GM21528 (cell line): ENCODE measurements around the gene PKN2.

Experiments used
- ATAC-seq: cut with Tn5 transposase; IDR thresholded peaks from one replicate; pipeline ENCODE4 v1.9.1; 2021; ENCODE audit warnings: mild to moderate bottlenecking, moderate library complexity; ENCODE audit not compliant: unreplicated experiment, low FRiP score

The PKN2 gene

GRCh38 chr1:88730132-88730675, 46.1 kb downstream of the PKN2 start:
- no peak for ATAC-seq

GRCh38 chr1:88730995-88731394, 46.9 kb downstream of the PKN2 start:
- no peak for ATAC-seq

DNA sequence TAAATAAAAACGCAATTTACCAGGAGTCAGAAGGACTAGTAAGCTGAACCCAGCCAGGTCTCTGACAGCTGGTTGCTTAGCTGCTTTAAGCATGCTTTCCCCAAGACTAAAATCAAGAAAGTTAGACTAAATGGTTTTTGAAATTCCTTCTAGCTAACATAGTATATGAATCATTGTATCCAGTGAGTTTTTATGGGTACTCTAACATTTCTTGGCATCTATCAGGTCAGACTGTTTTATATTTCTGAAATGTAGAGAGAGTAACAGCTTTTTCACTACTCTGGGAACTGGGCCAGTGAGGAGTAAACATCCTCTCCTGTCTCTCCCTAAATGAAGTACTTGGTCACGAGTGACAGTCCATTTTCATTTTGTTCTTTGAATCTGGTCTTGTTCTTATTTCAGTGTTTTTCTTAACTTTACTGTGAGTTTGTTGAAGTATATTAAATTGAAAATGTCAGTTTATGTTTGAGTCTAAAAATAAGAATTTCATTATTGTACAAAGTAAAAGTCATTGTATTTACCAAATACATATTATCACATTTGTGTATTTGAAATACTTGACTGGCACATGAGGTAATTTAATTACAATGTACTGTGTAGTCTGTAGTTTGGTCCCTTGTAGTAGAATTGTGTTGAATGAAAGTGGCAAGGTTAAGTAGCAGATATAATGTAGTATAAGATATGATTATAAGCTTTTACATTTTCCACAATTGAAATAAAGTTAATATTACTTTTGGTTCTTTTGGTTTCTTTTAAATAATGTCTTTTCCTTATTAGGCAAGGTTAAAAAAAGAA, 47.6 kb downstream of the PKN2 start:
- ATAC-seq: no peak

GRCh38 chr1:88735382-88735781, 51.3 kb downstream of the PKN2 start:
- no peak for ATAC-seq

- no peak for ATAC-seq
Observed at GRCh38 chr1:88735909-88736308, 51.8 kb downstream of the PKN2 start.

DNA sequence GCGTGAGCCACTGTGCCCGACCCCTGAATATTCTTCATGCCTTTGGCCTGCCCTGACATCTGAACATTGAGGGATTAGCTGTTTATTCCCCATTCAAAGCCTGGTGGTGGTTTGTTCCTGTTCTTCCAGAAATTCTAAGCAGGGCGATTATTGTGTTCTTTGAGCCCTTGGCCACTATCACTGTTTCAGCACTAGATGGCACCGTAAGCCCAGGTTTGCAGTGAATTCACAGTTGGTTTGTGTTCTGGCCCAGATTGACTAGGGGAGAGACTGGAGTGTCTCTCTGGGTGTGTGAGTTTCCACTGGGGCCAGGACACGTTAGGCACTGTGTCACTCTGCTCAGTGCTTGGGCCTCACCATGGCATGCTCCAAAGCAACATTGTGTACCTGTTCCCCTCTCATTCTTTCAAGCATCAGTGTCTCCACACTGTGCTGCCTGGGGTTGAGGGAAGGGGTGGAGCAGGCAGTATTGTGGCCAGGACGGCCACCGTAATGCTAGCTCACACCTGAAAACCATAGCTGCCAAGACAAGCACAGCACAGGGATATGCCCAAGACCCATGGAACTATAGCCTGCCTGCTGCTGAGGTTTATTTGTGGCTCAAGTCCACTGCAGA, 52.7 kb downstream of the PKN2 start:
- ATAC-seq: no peak

- ATAC-seq: no peak
Observed at GRCh38 chr1:88737338-88737927, 53.4 kb downstream of the PKN2 start.

GRCh38 chr1:88740784-88741183, 56.7 kb downstream of the PKN2 start:
- ATAC-seq: no peak

DNA sequence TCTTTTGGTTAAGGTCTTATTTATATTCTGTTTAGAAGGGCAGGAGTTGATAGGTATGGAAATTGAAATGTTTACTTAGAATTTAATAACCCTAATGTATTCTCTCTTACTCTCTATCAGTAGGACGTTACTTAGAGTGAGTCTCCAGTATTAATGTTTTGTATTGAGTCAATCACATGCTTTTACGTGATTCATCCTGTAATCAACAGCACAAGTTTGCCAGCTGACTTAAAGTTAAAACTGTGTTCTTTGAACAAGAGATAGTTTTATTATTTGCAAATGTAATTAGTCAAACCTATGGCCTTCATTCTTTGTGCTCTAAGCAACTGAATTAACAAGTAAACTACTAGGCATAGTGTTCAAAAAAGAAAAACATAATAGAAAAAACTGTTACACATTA, 57.3 kb downstream of the PKN2 start:
- no peak for ATAC-seq

DNA sequence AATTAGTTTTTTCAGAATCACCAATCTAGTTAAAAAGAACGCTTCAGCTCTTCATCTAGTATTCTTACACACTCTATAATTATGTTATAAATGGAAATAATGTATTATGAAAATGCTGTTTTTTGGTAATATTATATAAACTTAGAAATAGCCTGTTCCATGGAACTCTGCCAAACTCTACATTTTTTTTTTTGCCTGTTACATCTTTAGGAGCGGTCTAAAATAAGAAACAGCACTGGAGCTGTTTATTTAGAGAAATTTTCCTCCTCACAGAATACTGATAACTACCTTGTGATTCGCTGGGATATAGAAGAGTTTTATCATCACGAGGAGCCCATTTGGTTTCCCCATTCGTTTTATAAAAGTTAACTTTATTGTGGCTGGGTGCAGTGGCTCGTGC, 58.5 kb downstream of the PKN2 start:
- no peak for ATAC-seq

DNA sequence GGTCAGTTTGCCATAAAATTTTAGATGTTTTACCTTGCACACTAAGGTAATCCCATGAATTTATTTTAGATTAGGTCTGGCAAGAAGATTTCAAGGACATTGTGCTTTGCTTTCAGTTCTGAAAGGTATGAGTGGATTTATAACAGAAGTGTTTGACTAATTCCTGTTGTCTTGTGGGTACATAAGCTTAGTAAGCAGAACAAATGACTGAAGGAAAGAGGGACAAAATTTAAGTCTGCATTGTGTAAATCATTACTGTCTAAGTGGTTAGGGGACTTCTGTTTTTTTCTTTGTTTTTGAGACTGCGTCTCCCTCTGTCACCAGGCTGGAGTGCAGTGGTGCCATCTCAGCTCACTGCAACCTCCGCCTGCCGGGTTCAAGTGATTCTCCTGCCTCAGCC, 60.1 kb downstream of the PKN2 start:
- no peak for ATAC-seq

DNA sequence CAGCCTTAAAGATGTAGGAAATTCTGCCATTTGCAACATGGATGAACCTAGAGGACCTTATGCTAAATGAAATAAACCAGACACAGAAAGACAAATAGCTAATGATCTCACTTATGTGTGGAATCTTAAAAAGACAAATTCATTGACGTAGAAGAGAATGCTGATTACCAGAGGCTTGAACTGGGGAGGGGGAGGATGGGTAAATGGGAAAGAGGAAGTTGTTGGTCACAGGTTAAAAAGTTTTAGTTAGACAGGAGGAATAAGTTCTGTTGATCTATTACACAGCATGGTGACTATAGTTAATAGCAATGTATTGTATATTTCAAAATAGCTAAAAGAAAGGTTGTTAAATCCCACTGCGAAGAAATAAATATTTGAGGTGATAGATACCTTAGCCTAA, 62.8 kb downstream of the PKN2 start:
- no peak for ATAC-seq

DNA sequence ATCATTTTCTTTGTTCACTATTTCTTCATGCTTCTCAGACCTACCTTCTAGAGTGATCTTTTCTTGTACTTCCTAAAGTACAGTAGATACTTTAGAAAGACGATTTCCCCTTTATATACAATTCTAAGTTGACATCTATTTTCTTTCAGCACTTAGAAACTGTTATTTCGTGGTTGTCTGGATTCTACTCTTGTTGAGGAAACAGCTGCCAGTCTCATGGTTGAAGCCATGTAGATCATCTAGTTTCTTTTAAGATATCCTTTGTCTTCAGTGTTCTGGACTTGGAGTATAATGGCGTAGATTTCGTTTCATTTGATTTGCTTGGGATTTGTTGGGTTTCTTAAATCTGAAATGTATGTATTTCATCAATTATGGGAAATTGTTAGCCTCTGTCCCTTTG, 67.6 kb downstream of the PKN2 start:
- ATAC-seq: no peak

DNA sequence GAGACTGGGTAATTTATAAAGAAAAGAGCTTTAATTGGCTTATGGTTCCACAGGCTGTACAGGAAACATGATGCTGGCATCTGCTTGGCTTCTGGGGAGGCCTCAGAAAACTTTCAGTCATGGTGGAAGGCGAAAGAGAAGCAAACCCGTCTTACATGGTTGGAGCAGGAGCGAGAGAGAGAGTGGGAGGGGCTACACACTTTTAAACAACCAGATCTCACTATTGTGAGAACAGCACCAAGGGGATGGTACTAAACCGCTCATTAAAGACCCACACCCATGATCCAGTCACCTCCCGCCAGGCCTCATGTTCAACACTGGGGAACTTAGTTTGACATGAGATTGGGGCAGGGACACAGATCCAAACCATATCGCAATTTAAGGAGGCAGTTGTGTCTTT, 69.4 kb downstream of the PKN2 start:
- ATAC-seq: no peak

- ATAC-seq: no peak
Observed at GRCh38 chr1:88763649-88764406, 79.8 kb downstream of the PKN2 start.

DNA sequence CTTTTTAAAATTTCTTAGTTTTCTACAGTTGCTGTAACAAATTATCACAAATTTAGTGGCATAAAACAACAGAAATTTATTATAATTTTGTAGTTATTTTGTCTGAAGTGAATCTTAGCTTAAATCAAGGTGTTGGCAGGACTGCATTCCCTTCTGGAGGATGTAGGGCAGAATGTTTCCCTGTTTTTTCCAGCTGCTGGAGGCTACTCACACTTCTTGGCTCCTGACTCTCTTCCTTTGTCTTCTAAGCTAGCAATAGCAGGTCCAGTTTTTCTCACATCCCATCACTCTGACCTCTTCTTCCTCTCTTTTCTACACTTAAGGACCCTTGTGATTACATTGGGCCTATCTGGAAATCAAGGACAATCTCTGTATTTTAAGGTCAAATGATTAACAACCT, 84.1 kb downstream of the PKN2 start:
- ATAC-seq: no peak

GRCh38 chr1:88768816-88769215, 84.7 kb downstream of the PKN2 start:
- ATAC-seq: no peak

DNA sequence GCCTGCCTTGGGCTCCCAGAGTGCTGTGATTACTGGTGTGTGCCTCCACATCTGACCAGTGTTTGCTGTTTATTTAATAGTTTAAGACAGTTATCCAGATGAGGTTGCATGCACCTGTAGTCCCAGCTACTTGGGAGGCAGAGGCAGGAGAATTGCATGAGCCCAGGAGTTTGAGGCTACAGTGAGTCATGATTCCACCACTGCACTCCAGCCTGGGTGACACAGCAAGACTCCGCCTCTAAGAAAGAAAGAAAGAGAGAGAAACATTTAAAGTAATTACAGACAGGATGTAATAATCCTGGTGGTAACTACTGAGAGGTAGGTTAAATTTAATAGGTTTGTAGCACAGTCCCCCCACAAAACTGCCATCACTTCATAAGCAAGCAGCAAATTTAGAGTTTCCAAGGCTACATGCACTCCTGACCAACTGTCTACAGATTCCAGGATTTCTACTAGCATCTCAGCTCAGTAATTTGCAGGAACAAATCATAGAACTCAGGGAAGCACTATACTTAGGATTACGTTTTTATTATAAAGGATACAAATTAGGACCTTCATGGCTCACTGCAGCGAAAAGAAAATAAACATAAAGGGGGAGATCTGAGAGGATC, 89.6 kb downstream of the PKN2 start:
- no peak for ATAC-seq

- no peak for ATAC-seq
Observed at GRCh38 chr1:88774151-88774556, 90.1 kb downstream of the PKN2 start.

DNA sequence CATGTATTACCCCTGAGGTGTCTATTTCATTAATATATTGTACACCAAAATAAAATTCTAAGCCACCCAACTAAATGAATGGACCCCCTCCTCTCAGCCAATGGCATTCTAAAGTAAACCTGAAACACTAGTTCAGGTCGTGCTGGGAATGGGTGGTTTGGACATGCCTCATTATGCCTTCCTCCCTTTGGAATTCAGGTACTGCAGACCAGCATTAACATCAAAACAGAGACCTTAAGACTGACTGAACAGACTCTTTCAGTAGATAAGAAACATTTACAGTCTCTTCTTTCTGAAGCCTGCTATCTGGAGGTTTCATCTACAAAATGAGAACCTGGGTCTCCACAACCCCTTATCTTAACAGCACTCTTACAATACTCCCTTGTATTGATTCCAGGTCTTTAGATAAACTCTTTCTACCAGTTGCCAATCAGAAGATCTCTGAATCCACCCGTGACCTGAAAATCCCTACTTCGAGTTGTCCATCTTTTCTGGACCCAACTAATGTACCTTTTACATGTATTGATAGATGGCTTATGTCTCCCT, 93.6 kb downstream of the PKN2 start:
- no peak for ATAC-seq
